Measurements from ENCODE around the gene NR2F1-AS1. TPM values are rescaled to one million over a fixed set of nuclear protein-coding genes. Genes with fewer than 3 reads are reported as not detected.

Gene NR2F1-AS1
- total RNA-seq, 1 donor from 2014 or later, result 6.9 TPM

DNA sequence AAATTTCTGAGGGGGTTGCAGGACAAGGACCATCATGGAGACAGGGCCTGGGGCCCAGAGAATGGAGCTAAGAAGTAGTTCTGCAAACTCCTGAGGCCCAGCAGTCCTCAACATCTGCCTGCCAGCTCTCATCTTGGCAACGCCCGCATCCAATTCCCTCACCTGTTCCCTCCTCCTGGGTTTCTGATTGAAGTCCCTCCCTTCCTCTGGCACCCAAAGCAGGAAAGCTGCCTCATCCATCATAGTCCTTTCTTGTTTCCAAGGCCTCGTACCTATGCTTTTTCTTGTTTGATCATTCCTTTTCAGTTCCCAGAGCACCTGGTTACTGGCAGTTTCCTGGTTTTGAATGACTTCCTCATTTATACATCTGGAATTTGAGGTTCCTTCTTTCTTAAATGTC is 181.3 kb downstream of the NR2F1-AS1 start:
- DNase-seq (ENCODE audit: low read depth) (no peak), FAIRE-seq (no peak)
- H3K27me3 Mint-ChIP-seq (ENCODE audit: low read depth, unreplicated experiment), result peaks cover 3% of the 10 kb centered on the region
- Histone ChIP-seq H2AFZ (ENCODE audit: low read depth, low read length) (no peak overlapping the region), H4K20me1 (ENCODE audit: insufficient read depth, low read length) (no peaks in the 10 kb centered on the region), H3K9ac (ENCODE audit: low read length) (no peak overlapping the region), H3K4me3 (ENCODE audit: insufficient read depth, low read depth, low read length) (no peak overlapping the region), H3K4me2 (ENCODE audit: low read length) (no peak overlapping the region), H3K79me2 (ENCODE audit: insufficient read depth, low read length) (no peaks in the 10 kb centered on the region), H3K9me3 (ENCODE audit: insufficient read depth, low read depth, low read length) (no peaks in the 10 kb centered on the region), H3K4me1 (ENCODE audit: insufficient read depth, low read length) (no peaks in the 10 kb centered on the region), H3K27me3 (ENCODE audit: insufficient read depth, low read length) (no peaks in the 10 kb centered on the region), H3K27ac (ENCODE audit: low read depth, low read length) (no peak overlapping the region), H3K36me3 (ENCODE audit: insufficient read depth, low read length) (no peaks in the 10 kb centered on the region)
- H3K36me3 Mint-ChIP-seq (ENCODE audit: low read depth, unreplicated experiment), result no peaks in the 10 kb centered on the region
- H3K27ac Mint-ChIP-seq (ENCODE audit: unreplicated experiment), result no peak overlapping the region
- no peak overlapping the region for H3K4me3 Mint-ChIP-seq (ENCODE audit: unreplicated experiment)
- H3K4me1 Mint-ChIP-seq (ENCODE audit: low read depth, unreplicated experiment), result no peaks in the 10 kb centered on the region
- peaks cover 2% of the 10 kb centered on the region for H3K9me3 Mint-ChIP-seq (ENCODE audit: unreplicated experiment)
- no peak for TF ChIP-seq EZH2 (IDR thresholded peaks at IDR 0.05; ENCODE audit: insufficient read depth, low read length)
- TF ChIP-seq, protein P1, sequence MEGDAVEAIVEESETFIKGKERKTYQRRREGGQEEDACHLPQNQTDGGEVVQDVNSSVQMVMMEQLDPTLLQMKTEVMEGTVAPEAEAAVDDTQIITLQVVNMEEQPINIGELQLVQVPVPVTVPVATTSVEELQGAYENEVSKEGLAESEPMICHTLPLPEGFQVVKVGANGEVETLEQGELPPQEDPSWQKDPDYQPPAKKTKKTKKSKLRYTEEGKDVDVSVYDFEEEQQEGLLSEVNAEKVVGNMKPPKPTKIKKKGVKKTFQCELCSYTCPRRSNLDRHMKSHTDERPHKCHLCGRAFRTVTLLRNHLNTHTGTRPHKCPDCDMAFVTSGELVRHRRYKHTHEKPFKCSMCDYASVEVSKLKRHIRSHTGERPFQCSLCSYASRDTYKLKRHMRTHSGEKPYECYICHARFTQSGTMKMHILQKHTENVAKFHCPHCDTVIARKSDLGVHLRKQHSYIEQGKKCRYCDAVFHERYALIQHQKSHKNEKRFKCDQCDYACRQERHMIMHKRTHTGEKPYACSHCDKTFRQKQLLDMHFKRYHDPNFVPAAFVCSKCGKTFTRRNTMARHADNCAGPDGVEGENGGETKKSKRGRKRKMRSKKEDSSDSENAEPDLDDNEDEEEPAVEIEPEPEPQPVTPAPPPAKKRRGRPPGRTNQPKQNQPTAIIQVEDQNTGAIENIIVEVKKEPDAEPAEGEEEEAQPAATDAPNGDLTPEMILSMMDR (IDR thresholded peaks at IDR 0.05; ENCODE audit: insufficient read depth, low read depth, low read length), result no peak

DNA sequence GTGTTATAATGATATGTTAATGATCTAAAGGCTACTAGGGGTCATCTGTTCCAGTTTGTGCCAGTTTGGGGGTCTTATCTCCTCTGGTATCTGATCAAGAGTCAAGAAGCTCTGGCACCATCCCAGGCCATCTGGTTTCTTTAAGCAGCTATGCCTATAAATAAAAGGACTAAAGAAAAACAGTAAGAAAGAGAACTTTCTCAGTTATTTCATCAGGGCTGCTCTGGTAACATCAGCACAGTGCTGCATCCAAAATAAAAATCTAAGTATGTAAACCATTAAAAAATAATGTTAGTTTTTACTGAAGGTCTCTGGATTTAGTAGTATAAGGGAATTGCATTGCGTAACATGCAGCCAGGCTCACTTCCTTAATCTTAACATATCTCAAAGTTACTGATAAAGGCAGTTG is 185.0 kb downstream of the NR2F1-AS1 start:
- Histone ChIP-seq H3K4me1 (ENCODE audit: insufficient read depth, low read length) (no peaks in the 10 kb centered on the region), H3K9me3 (ENCODE audit: insufficient read depth, low read depth, low read length) (no peaks in the 10 kb centered on the region), H2AFZ (ENCODE audit: low read depth, low read length) (no peak overlapping the region), H4K20me1 (ENCODE audit: insufficient read depth, low read length) (no peaks in the 10 kb centered on the region), H3K4me2 (ENCODE audit: low read length) (no peak overlapping the region), H3K27me3 (ENCODE audit: insufficient read depth, low read length) (no peaks in the 10 kb centered on the region), H3K9ac (ENCODE audit: low read length) (no peak overlapping the region), H3K27ac (ENCODE audit: low read depth, low read length) (no peak overlapping the region), H3K79me2 (ENCODE audit: insufficient read depth, low read length) (no peaks in the 10 kb centered on the region), H3K4me3 (ENCODE audit: insufficient read depth, low read depth, low read length) (no peak overlapping the region), H3K36me3 (ENCODE audit: insufficient read depth, low read length) (no peaks in the 10 kb centered on the region)
- H3K36me3 Mint-ChIP-seq (ENCODE audit: low read depth, unreplicated experiment), result no peaks in the 10 kb centered on the region
- H3K4me1 Mint-ChIP-seq (ENCODE audit: low read depth, unreplicated experiment), result no peaks in the 10 kb centered on the region
- no peak overlapping the region for H3K4me3 Mint-ChIP-seq (ENCODE audit: unreplicated experiment)
- H3K27me3 Mint-ChIP-seq (ENCODE audit: low read depth, unreplicated experiment), result peaks cover 3% of the 10 kb centered on the region
- TF ChIP-seq, protein P1 (IDR thresholded peaks at IDR 0.05; ENCODE audit: insufficient read depth, low read depth, low read length), result no peak
- no peak for TF ChIP-seq EZH2 (IDR thresholded peaks at IDR 0.05; ENCODE audit: insufficient read depth, low read length)
- peaks cover 5% of the 10 kb centered on the region for H3K9me3 Mint-ChIP-seq (ENCODE audit: unreplicated experiment)
- FAIRE-seq (no peak), DNase-seq (ENCODE audit: low read depth) (no peak)
- H3K27ac Mint-ChIP-seq (ENCODE audit: unreplicated experiment), result no peak overlapping the region

DNA sequence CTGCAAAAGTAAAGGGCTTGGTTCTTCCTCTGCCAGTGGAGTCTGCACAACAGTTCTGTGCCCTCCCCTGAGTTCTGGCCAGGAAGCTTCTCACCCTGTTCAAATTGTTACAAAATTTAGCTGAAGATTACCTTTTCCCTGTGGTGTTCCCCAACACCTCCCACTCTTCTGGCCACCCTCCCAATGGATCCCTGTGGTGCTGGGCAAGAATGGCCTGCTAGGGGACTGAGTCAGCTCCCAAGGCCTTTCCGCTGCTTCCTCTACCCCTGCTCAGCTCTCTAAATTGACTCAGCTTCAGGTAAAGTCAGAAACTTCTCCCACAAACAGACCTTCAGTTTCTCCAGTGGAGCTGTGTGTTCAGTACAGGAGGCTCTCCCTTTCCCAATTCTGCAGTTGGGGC is 186.0 kb downstream of the NR2F1-AS1 start:
- no peaks in the 10 kb centered on the region for H3K79me2 ChIP-seq (ENCODE audit: insufficient read depth, low read length)
- TF ChIP-seq, protein P1 (IDR thresholded peaks at IDR 0.05; ENCODE audit: insufficient read depth, low read depth, low read length), result no peak
- no peak for TF ChIP-seq EZH2 (IDR thresholded peaks at IDR 0.05; ENCODE audit: insufficient read depth, low read length)
- no peaks in the 10 kb centered on the region for H3K27me3 ChIP-seq (ENCODE audit: insufficient read depth, low read length)
- H2AFZ ChIP-seq (ENCODE audit: low read depth, low read length), result no peak overlapping the region
- H3K27ac ChIP-seq (ENCODE audit: low read depth, low read length), result no peak overlapping the region
- Mint-ChIP-seq H3K27me3 (ENCODE audit: low read depth, unreplicated experiment) (peaks cover 3% of the 10 kb centered on the region), H3K4me1 (ENCODE audit: low read depth, unreplicated experiment) (no peaks in the 10 kb centered on the region), H3K9me3 (ENCODE audit: unreplicated experiment) (peaks cover 7% of the 10 kb centered on the region), H3K4me3 (ENCODE audit: unreplicated experiment) (no peak overlapping the region), H3K36me3 (ENCODE audit: low read depth, unreplicated experiment) (no peaks in the 10 kb centered on the region), H3K27ac (ENCODE audit: unreplicated experiment) (no peak overlapping the region)
- no peak for FAIRE-seq
- no peak overlapping the region for H3K4me3 ChIP-seq (ENCODE audit: insufficient read depth, low read depth, low read length)
- H3K4me2 ChIP-seq (ENCODE audit: low read length), result no peak overlapping the region
- no peaks in the 10 kb centered on the region for H3K4me1 ChIP-seq (ENCODE audit: insufficient read depth, low read length)
- no peak overlapping the region for H3K9ac ChIP-seq (ENCODE audit: low read length)
- no peaks in the 10 kb centered on the region for H3K36me3 ChIP-seq (ENCODE audit: insufficient read depth, low read length)
- peak; percentile 36 for DNase-seq (ENCODE audit: low read depth)
- H4K20me1 ChIP-seq (ENCODE audit: insufficient read depth, low read length), result no peaks in the 10 kb centered on the region
- no peaks in the 10 kb centered on the region for H3K9me3 ChIP-seq (ENCODE audit: insufficient read depth, low read depth, low read length)
